GM12874 (cell line): ENCODE measurements around the gene CADPS.

Source experiments
- CTCF ChIP-seq: IDR thresholded peaks from 2 replicates; pipeline ENCODE4 v1.5.1; 2011; ENCODE audit warnings: low read depth, mild to moderate bottlenecking, control low read depth, low read length, moderate library complexity; ENCODE audit not compliant: insufficient read depth

Gene CADPS

GRCh38 chr3:62823461-62824050, 51.7 kb downstream of the CADPS start:
- no peak for TF ChIP-seq CTCF

GRCh38 chr3:62822905-62823304, 52.3 kb downstream of the CADPS start:
- no peak for TF ChIP-seq CTCF

DNA sequence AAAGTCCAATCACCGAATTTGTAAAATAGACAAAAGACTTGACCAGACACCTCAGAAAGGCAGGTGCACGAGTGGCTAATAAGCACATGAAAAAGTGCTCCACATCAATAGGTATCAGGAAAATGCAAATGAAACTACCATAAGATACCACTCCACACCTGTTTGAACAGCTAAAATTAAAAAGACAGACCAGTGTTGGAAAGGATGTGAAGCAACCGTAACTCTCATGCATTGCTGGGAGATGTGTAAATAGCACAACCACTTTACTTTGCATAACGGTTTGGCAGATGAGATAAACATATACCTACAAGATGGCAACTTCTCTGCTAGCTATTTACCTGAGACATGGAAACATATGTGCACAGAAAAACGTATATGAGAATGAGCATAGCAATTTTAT, 56.9 kb downstream of the CADPS start:
- TF ChIP-seq CTCF = no peak

- TF ChIP-seq CTCF = no peak
Observed at GRCh38 chr3:62817678-62818077, 57.5 kb downstream of the CADPS start.

DNA sequence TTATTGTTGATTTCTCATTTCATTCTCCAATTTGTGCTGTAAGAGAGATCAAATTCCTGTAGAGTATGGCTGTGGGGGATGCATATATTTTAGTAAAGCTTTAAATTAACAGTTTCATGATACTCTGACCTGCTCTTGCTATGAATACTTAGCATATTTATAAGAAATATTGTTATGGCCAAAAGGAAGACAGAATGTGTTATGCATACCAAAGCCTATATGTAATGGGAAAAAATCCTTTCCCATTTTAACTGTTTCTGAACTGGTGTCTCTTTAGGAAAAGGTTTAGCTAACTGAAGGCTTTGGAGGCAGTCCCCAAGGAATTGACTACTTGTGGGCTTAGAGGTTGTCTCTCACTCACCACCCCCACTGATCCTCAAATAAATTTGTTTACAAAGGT, 59.2 kb downstream of the CADPS start:
- TF ChIP-seq CTCF = no peak

GRCh38 chr3:62812631-62813030, 62.6 kb downstream of the CADPS start:
- TF ChIP-seq CTCF = no peak

- TF ChIP-seq CTCF = no peak
Observed at GRCh38 chr3:62811119-62811518, 64.1 kb downstream of the CADPS start.
